Activated CD4-positive, alpha-beta T cell treated with anti-CD3 and anti-CD28 coated beads, Interleukin-2, amount 50 U/mL, for 1 hour (primary cell): Measurements from ENCODE around the gene ARMC3.
A peak's percentile ranks its signal among the peaks of the same experiment; 100 is the strongest.
"Not testable (repeated sequence)": the region's sequence is repeated elsewhere in the genome, so short reads cannot be mapped to it uniquely, and the experiment has no call there.

Source experiments
- DNase-seq: peaks from one replicate; pipeline ENCODE4 v3.0.0-alpha.2; 2020

Gene ARMC3

GRCh38 chr10:22929053-22929452, 1.2 kb downstream of the ARMC3 start:
- DNase-seq = not testable (repeated sequence)

GRCh38 chr10:22931948-22932347, 4.1 kb downstream of the ARMC3 start:
- DNase-seq = no peak

- no peak for DNase-seq
Measured at GRCh38 chr10:22932626-22933370, 4.9 kb downstream of the ARMC3 start.

- no peak for DNase-seq
Measured at GRCh38 chr10:22934726-22935125, 6.9 kb downstream of the ARMC3 start.

GRCh38 chr10:22942437-22942836, 14.6 kb downstream of the ARMC3 start:
- no peak for DNase-seq

- DNase-seq = no peak
Measured at GRCh38 chr10:22945934-22946673, 18.3 kb downstream of the ARMC3 start.

GRCh38 chr10:22954970-22955369, 27.1 kb downstream of the ARMC3 start:
- no peak for DNase-seq

GRCh38 chr10:22958338-22958737, 30.5 kb downstream of the ARMC3 start:
- no peak for DNase-seq

- DNase-seq = no peak
Measured at GRCh38 chr10:22959292-22959691, 31.4 kb downstream of the ARMC3 start.

GRCh38 chr10:22959950-22960349, 32.1 kb downstream of the ARMC3 start:
- DNase-seq = no peak

GRCh38 chr10:22962817-22963216, 35.0 kb downstream of the ARMC3 start:
- no peak for DNase-seq

- DNase-seq = no peak
Measured at GRCh38 chr10:22969704-22970103, 41.9 kb downstream of the ARMC3 start.

GRCh38 chr10:22976534-22976933, 48.7 kb downstream of the ARMC3 start:
- no peak for DNase-seq

GRCh38 chr10:22977751-22978150, 49.9 kb downstream of the ARMC3 start:
- no peak for DNase-seq

- DNase-seq = no peak
Measured at GRCh38 chr10:22978287-22978686, 50.4 kb downstream of the ARMC3 start.

- DNase-seq = no peak
Measured at GRCh38 chr10:22978918-22979317, 51.1 kb downstream of the ARMC3 start.

- no peak for DNase-seq
Measured at GRCh38 chr10:22980822-22981221, 53.0 kb downstream of the ARMC3 start.

GRCh38 chr10:22984066-22984465, 56.2 kb downstream of the ARMC3 start:
- no peak for DNase-seq

- DNase-seq = no peak
Measured at GRCh38 chr10:22986771-22987542, 59.1 kb downstream of the ARMC3 start.

GRCh38 chr10:22988581-22989360, 60.9 kb downstream of the ARMC3 start:
- DNase-seq = peak; percentile 60

GRCh38 chr10:22990443-22990842, 62.6 kb downstream of the ARMC3 start:
- DNase-seq = no peak

- DNase-seq = no peak
Measured at GRCh38 chr10:22992075-22992474, 64.2 kb downstream of the ARMC3 start.

GRCh38 chr10:22992621-22993020, 64.8 kb downstream of the ARMC3 start:
- no peak for DNase-seq
